Right lobe of liver (tissue), 6 donors: ENCODE results near the gene SAMD8. TPM values are rescaled to one million over a fixed set of nuclear protein-coding genes. Genes with fewer than 3 reads are reported as not detected.

Experiments
- ATAC-seq, 4 donors: fragments of 200-7000 bp; cut with Tn5 transposase; one replicate each; pipeline ENCODE4 v1.9.1; 2020; ENCODE audit warnings: mild to moderate bottlenecking in 4 of 4, moderate library complexity in 4 of 4
- DNase-seq, 3 donors: peaks; one replicate each; pipeline ENCODE4 v3.0.0-alpha.2; 2020
- H3K27ac ChIP-seq, 3 donors: fragments of 200-600 bp; one replicate each; pipeline ENCODE4 v1.8.0; 2022
- H3K27me3 ChIP-seq, 2 donors: fragments of 200-600 bp; one replicate each; pipeline ENCODE4 v1.8.0; 2022
- H3K36me3 ChIP-seq, 4 donors: fragments of 200-600 bp; sonication (generic) in 1 of 4; one replicate each; pipeline versions ENCODE4 v1.5.1 to v1.8.0; 2017 to 2022; ENCODE audit warnings: control low read depth in 1 of 4
- H3K4me1 ChIP-seq, 4 donors: fragments of 200-600 bp; sonication (generic) in 1 of 4; one replicate each; pipeline versions ENCODE4 v1.5.1 to v1.8.0; 2017 to 2022; ENCODE audit warnings: control low read depth in 1 of 4
- H3K4me3 ChIP-seq, 3 donors: fragments of 200-600 bp; one replicate each; pipeline ENCODE4 v1.8.0; 2022
- H3K9me3 ChIP-seq, 4 donors: fragments of 200-600 bp; sonication (generic) in 1 of 4; one replicate each; pipeline versions ENCODE4 v1.5.1 to v1.8.0; 2017 to 2022; ENCODE audit warnings: control low read depth in 1 of 4
- CTCF ChIP-seq, 4 donors: fragments of 200-600 bp in 3 of 4; fragments of 450-650 bp in 1 of 4; IDR thresholded peaks; one replicate each; pipeline versions ENCODE4 v1.5.1 to v1.8.0; 2016 to 2022; ENCODE audit warnings: antibody characterized with exemption in 4 of 4, mild to moderate bottlenecking in 2 of 4
- POLR2A ChIP-seq: fragments of 450-650 bp; IDR thresholded peaks from one replicate; pipeline ENCODE4 v1.6.1; 2017; ENCODE audit warnings: antibody characterized with exemption, mild to moderate bottlenecking
- WGBS: methylation state at CpG from one replicate; pipeline ENCODE4 v1.1.6; 2018; ENCODE audit warnings: low coverage, low lambda C conversion rate; ENCODE audit not compliant: insufficient coverage; ENCODE audit errors: missing lambda C conversion rate; 5-methylcytosine and 5-hydroxymethylcytosine counted together
- intact Hi-C, 2 donors: fragments of 100-400 bp; cut with DNase I; formaldehyde crosslinking; loops; one replicate each; pipeline versions ENCODE4 v1.11.2 to v1.14.1; 2022
- total RNA-seq, 6 experiments: library from RNA; depleted of rRNA in 2 of 6; stranded (reverse); fragments of >200 nt in 2 of 6; fragmentation: NEBNext Ultra II Directional in 3 of 6; extraction: Animal tissue kit (Norgen Biotek cat#: 25700) in 3 of 6; gene quantifications; one replicate each; pipeline versions ENCODE4 v1.1.0 to v1.2.4, GENCODE V29; 2016 to 2023
- donor health status: DM: no; HTN: yes; CAD: no.
- donor health status: DM: no; HTN: no; CAD: no.
- donor health status: DM: no; HTN: no; CAD: no.
- donor health status: DM: no; HTN: yes; CAD: no.
- donor health status: DM: no; HTN: yes; CAD: no.

SAMD8 gene
- total RNA-seq, 6 experiments from 2014 or later: 5.7 to 13.2 (median 9.3) TPM

DNA sequence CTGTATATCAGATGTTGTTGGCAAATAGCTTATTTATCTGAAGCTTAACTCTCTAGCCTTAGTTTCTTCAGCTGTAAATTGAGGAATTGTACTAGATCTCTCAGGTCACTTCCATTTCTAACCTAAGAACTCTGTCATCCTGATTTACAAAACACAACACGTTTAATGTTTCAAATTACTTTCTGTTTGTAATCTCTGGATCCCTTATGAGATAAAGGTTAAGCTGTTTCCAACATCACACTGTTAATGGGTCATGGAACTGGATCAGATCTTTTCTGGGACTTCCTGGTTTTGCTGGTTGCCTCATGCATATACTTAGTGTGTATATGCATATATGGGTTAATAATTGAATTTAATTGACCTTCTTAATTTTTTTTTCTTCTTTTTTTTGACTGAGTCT lies 9.9 kb downstream of the SAMD8 start:
- Histone ChIP-seq H3K4me1 (peaks cover 0 to 4% (median 1%) of the 10 kb centered on the region in 4 donors), H3K36me3 (no peaks in the 10 kb centered on the region), H3K4me3 (no peak overlapping the region), H3K9me3 (no peaks in the 10 kb centered on the region), H3K27me3 (no peaks in the 10 kb centered on the region), H3K27ac (peak overlapping the region in 1 of 3 donors; percentile 19)
- ATAC-seq (peak in 1 of 4 donors; percentile 60), DNase-seq (no peak)
- intact Hi-C loops: no loop called here
- 23% methylated on average over 1 of the region's 1 CpG for WGBS
- TF ChIP-seq CTCF (IDR thresholded peaks at IDR 0.05): no peak
- TF ChIP-seq POLR2A: no peak

GRCh38 chr10:75122505-75122904 lies 11.0 kb downstream of the SAMD8 start:
- Histone ChIP-seq H3K27ac (no peak overlapping the region), H3K27me3 (no peaks in the 10 kb centered on the region), H3K36me3 (no peaks in the 10 kb centered on the region), H3K4me3 (no peak overlapping the region), H3K4me1 (peaks cover 0 to 4% (median 1%) of the 10 kb centered on the region in 4 donors), H3K9me3 (no peaks in the 10 kb centered on the region)
- DNase-seq: no peak
- TF ChIP-seq POLR2A: no peak
- TF ChIP-seq CTCF (IDR thresholded peaks at IDR 0.05): no peak
- intact Hi-C loops: no loop called here
- ATAC-seq: no peak
- 97% methylated on average over 4 of the region's 4 CpGs for WGBS

- Histone ChIP-seq H3K4me1 (peaks cover 0 to 4% (median 1%) of the 10 kb centered on the region in 4 donors), H3K4me3 (no peak overlapping the region), H3K27me3 (no peaks in the 10 kb centered on the region), H3K36me3 (no peaks in the 10 kb centered on the region), H3K27ac (no peak overlapping the region), H3K9me3 (no peaks in the 10 kb centered on the region)
- ATAC-seq: no peak
- no CpG with 5 or more reads among the region's 4 CpGs for WGBS
- DNase-seq: no peak
- intact Hi-C loops: no loop called here
- TF ChIP-seq POLR2A (no peak), CTCF (IDR thresholded peaks at IDR 0.05) (no peak)
These were observed 11.7 kb downstream of the SAMD8 start for GRCh38 chr10:75123088-75123682.

DNA sequence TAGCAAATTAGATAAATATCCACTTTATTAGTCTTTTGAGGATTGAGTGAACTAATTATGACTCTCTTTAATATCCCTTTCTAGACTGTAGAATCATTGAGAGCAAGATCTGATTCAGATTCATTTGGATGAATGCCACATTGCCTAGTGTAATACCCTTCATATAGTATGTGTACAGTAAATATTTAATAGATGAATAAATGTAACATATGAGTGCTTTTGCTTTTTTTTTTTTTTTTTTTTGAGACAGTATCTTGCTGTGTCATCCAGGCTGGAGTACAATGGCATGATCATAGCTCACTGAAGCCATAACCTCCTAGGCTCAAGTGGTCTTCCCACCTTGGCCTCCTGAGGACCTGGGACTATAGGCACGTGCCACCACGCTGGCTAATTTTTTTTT lies 14.8 kb downstream of the SAMD8 start:
- 100% methylated on average over 2 of the region's 2 CpGs for WGBS
- no peak overlapping the region for H3K27ac ChIP-seq
- intact Hi-C loops: no loop called here
- H3K4me1 ChIP-seq: peaks cover 0 to 3% (median under 1%) of the 10 kb centered on the region in 4 donors
- ATAC-seq (no peak), DNase-seq (no peak)
- no peaks in the 10 kb centered on the region for H3K27me3 ChIP-seq
- no peaks in the 10 kb centered on the region for H3K9me3 ChIP-seq
- TF ChIP-seq POLR2A (no peak), CTCF (IDR thresholded peaks at IDR 0.05) (no peak)
- no peaks in the 10 kb centered on the region for H3K36me3 ChIP-seq
- H3K4me3 ChIP-seq: no peak overlapping the region
